Measurements from ENCODE around the gene L3MBTL4.
"Not testable (repeated sequence)": the region's sequence is repeated elsewhere in the genome, so short reads cannot be mapped to it uniquely, and the experiment has no call there.

L3MBTL4 gene

GRCh38 chr18:6414723-6415417 lies at the start of gene L3MBTL4:
L3MBTL4 (minus strand) TSS chr18:6414911; CDS start chr18:6311625, 103,286 bp downstream.
- DNase-seq (ENCODE audit: low spot score), result no peak

GRCh38 chr18:6452194-6452593 lies 37.5 kb upstream of the L3MBTL4 start:
- DNase-seq (ENCODE audit: low spot score), result no peak

GRCh38 chr18:6449213-6449612 lies 34.5 kb upstream of the L3MBTL4 start:
- DNase-seq (ENCODE audit: low spot score), result no peak

- no peak for DNase-seq (ENCODE audit: low spot score)
These were observed 29.9 kb upstream of the L3MBTL4 start for GRCh38 chr18:6444466-6445228.

- no peak for DNase-seq (ENCODE audit: low spot score)
These were observed 26.5 kb upstream of the L3MBTL4 start for GRCh38 chr18:6441200-6441599.

- no peak for DNase-seq (ENCODE audit: low spot score)
These were observed 23.5 kb upstream of the L3MBTL4 start for GRCh38 chr18:6437937-6438818.

GRCh38 chr18:6435731-6436130 lies 21.0 kb upstream of the L3MBTL4 start:
- no peak for DNase-seq (ENCODE audit: low spot score)

- DNase-seq (ENCODE audit: low spot score), result no peak
These were observed 20.4 kb upstream of the L3MBTL4 start for GRCh38 chr18:6434987-6435709.

GRCh38 chr18:6434481-6434880 lies 19.8 kb upstream of the L3MBTL4 start:
- DNase-seq (ENCODE audit: low spot score), result no peak

GRCh38 chr18:6431659-6432318 lies 17.1 kb upstream of the L3MBTL4 start:
- no peak for DNase-seq (ENCODE audit: low spot score)

GRCh38 chr18:6428851-6429395 lies 14.2 kb upstream of the L3MBTL4 start:
- no peak for DNase-seq (ENCODE audit: low spot score)

GRCh38 chr18:6427286-6427685 lies 12.6 kb upstream of the L3MBTL4 start:
- no peak for DNase-seq (ENCODE audit: low spot score)

GRCh38 chr18:6423289-6423688 lies 8.6 kb upstream of the L3MBTL4 start:
- no peak for DNase-seq (ENCODE audit: low spot score)

- no peak for DNase-seq (ENCODE audit: low spot score)
These were observed 491 bp downstream of the L3MBTL4 start for GRCh38 chr18:6414118-6414722.

GRCh38 chr18:6413579-6414117 lies 1.1 kb downstream of the L3MBTL4 start:
- no peak for DNase-seq (ENCODE audit: low spot score)

- DNase-seq (ENCODE audit: low spot score), result no peak
These were observed 1.7 kb downstream of the L3MBTL4 start for GRCh38 chr18:6412933-6413472.

- no peak for DNase-seq (ENCODE audit: low spot score)
These were observed 3.3 kb downstream of the L3MBTL4 start for GRCh38 chr18:6411382-6411781.

- no peak for DNase-seq (ENCODE audit: low spot score)
These were observed 4.8 kb downstream of the L3MBTL4 start for GRCh38 chr18:6409933-6410332.

GRCh38 chr18:6408543-6408942 lies 6.2 kb downstream of the L3MBTL4 start:
- DNase-seq (ENCODE audit: low spot score), result not testable (repeated sequence)

- DNase-seq (ENCODE audit: low spot score), result no peak
These were observed 7.7 kb downstream of the L3MBTL4 start for GRCh38 chr18:6406910-6407470.
